Measurements from ENCODE around the gene SMPD1.
"Not testable (repeated sequence)": the region's sequence is repeated elsewhere in the genome, so short reads cannot be mapped to it uniquely, and the experiment has no call there.

Gene SMPD1

DNA sequence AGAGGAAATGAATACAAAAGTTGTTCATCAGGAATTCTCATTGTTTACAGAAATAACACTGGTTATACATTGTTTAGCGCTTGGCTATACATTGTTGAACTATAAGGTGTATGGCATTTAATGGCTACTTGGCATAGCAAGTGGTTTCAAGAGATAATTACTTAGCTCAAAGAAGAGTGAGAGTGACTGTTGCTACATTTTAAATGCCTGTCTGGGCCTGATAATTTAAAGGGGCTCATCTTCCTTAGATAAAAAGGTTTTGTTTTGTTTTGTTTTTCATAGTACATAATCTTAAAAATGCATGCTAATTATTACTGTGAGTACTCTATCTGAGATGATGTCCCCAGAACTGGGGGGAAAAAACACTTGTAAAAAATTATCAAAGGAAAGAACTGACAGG, 1.5 kb upstream of the SMPD1 start:
- DNase-seq (ENCODE audit: low read depth): no peak
- TF ChIP-seq, protein P1, sequence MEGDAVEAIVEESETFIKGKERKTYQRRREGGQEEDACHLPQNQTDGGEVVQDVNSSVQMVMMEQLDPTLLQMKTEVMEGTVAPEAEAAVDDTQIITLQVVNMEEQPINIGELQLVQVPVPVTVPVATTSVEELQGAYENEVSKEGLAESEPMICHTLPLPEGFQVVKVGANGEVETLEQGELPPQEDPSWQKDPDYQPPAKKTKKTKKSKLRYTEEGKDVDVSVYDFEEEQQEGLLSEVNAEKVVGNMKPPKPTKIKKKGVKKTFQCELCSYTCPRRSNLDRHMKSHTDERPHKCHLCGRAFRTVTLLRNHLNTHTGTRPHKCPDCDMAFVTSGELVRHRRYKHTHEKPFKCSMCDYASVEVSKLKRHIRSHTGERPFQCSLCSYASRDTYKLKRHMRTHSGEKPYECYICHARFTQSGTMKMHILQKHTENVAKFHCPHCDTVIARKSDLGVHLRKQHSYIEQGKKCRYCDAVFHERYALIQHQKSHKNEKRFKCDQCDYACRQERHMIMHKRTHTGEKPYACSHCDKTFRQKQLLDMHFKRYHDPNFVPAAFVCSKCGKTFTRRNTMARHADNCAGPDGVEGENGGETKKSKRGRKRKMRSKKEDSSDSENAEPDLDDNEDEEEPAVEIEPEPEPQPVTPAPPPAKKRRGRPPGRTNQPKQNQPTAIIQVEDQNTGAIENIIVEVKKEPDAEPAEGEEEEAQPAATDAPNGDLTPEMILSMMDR (conservative IDR thresholded peaks at IDR 0.05; ENCODE audit: control insufficient read depth, insufficient read depth, low read depth, low read length): no peak
- no peak overlapping the region for H3K4me3 ChIP-seq (ENCODE audit: control insufficient read depth, low read depth, low read length)

DNA sequence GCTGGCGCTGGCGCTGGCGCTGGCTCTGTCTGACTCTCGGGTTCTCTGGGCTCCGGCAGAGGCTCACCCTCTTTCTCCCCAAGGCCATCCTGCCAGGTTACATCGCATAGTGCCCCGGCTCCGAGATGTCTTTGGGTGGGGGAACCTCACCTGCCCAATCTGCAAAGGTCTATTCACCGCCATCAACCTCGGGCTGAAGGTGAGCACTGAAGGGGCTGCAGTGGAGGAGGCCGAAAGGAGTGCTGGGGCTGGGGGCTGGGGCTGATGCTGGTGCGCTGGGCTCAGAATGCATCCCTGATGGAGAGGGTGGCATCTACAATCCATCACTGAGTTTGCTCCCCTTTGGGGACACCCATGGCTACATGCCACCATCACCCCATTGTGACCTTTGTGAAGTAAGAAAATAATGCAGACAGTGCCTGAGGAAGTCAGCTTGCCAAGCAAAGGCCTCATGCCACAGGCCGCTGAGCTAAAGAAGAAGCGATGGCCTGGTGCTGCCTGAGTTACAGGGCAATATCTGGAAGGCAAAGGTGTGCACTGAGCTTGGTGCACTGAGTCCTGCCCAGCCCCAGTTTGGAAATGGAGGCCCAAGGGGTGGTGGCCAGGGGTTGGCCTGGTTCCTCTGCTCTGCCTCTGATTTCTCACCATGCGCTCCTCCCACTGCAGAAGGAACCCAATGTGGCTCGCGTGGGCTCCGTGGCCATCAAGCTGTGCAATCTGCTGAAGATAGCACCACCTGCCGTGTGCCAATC, 620 bp downstream of the SMPD1 start:
- TF ChIP-seq, protein P1 (conservative IDR thresholded peaks at IDR 0.05; ENCODE audit: control insufficient read depth, insufficient read depth, low read depth, low read length): no peak
- no peak for DNase-seq (ENCODE audit: low read depth)
- H3K4me3 ChIP-seq (ENCODE audit: control insufficient read depth, low read depth, low read length): peak overlapping the region; percentile 77

DNA sequence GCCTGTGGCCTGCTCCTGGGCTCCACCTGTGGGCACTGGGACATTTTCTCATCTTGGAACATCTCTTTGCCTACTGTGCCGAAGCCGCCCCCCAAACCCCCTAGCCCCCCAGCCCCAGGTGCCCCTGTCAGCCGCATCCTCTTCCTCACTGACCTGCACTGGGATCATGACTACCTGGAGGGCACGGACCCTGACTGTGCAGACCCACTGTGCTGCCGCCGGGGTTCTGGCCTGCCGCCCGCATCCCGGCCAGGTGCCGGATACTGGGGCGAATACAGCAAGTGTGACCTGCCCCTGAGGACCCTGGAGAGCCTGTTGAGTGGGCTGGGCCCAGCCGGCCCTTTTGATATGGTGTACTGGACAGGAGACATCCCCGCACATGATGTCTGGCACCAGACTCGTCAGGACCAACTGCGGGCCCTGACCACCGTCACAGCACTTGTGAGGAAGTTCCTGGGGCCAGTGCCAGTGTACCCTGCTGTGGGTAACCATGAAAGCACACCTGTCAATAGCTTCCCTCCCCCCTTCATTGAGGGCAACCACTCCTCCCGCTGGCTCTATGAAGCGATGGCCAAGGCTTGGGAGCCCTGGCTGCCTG, 1.4 kb downstream of the SMPD1 start:
- no peak for DNase-seq (ENCODE audit: low read depth)
- TF ChIP-seq, protein P1 (conservative IDR thresholded peaks at IDR 0.05; ENCODE audit: control insufficient read depth, insufficient read depth, low read depth, low read length): no peak
- H3K4me3 ChIP-seq (ENCODE audit: control insufficient read depth, low read depth, low read length): no peak overlapping the region

DNA sequence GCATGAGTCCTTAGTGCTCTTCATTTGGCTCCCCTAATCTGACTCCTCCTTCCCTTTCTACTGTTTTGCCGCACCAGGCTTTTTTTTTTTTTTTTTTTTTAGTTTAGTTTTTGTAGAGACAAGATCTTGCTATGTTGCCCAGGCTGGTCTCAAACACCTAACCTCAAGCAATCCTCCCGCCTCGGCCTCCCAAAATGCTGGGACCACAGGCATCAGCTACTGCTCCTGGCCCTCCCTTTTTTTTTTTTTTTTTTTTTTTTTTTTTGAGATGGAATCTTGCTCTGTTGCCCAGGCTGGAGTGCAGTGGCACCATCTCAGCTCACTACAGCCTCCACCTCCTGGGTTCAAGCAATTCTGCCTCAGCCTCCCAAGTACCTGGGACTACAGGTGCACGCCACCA, 2.0 kb downstream of the SMPD1 start:
- not testable (repeated sequence) for H3K4me3 ChIP-seq (ENCODE audit: control insufficient read depth, low read depth, low read length); DNase-seq (ENCODE audit: low read depth)

DNA sequence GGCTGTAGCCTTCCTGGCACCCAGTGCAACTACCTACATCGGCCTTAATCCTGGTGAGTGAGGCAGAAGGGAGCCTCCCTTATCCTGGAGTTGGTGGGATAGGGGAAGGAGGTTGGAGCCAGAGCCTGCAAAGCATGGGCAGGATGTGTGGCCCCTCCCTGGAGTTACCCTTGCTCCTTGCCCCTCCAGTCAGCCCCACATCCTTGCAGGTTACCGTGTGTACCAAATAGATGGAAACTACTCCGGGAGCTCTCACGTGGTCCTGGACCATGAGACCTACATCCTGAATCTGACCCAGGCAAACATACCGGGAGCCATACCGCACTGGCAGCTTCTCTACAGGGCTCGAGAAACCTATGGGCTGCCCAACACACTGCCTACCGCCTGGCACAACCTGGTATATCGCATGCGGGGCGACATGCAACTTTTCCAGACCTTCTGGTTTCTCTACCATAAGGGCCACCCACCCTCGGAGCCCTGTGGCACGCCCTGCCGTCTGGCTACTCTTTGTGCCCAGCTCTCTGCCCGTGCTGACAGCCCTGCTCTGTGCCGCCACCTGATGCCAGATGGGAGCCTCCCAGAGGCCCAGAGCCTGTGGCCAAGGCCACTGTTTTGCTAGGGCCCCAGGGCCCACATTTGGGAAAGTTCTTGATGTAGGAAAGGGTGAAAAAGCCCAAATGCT, 3.9 kb downstream of the SMPD1 start:
- no peak for DNase-seq (ENCODE audit: low read depth)
- TF ChIP-seq, protein P1 (conservative IDR thresholded peaks at IDR 0.05; ENCODE audit: control insufficient read depth, insufficient read depth, low read depth, low read length): no peak
- no peak overlapping the region for H3K4me3 ChIP-seq (ENCODE audit: control insufficient read depth, low read depth, low read length)

DNA sequence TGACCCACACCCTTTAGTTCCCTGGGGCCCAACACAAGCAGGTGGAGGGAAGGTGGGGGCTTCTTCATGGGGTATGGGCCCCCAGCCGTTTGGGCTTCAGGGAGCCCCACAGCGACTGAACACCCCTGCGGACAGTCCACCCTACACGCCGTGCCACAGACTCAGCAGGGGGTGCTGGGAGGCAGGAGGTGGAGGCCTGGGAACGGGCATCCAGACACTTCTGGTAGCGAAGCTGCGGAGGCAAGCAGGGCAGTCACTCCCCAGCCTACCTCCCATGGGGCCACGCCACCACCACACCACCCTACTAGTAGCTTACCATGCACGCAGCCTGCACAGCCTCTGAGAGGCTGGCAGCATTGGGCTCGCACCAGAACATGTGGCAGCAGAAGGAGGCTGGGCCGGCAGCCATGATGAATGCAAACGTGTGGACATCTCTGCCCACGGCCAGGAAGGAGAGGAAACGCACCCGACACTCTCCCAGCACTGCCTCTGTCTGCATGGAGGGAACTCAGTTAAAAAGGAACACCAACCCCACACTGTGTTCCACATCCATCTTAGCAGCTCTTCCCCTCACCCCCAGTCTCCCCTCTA, 5.3 kb downstream of the SMPD1 start:
- DNase-seq (ENCODE audit: low read depth): no peak
- no peak overlapping the region for H3K4me3 ChIP-seq (ENCODE audit: control insufficient read depth, low read depth, low read length)
- TF ChIP-seq, protein P1 (conservative IDR thresholded peaks at IDR 0.05; ENCODE audit: control insufficient read depth, insufficient read depth, low read depth, low read length): no peak

DNA sequence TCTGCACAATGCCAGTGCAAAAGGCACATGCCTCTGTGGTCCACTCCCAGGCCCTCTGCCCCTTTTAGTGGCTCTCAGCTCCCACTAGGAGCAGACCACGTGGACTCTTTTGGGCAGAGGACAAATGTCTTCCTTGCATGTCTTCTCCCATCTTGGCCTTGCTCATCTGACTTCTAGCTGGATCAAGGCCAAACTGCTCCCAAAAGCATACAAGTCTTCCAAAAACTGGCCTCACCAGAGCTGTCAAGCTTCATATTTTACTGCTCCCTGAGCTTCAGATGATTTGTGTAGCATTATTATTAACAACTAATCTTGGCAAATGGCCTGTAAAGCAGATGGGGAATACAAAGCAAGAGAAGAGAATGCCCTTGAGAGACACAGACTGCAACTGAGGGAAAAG, 6.9 kb downstream of the SMPD1 start:
- DNase-seq (ENCODE audit: low read depth): no peak
- TF ChIP-seq, protein P1 (conservative IDR thresholded peaks at IDR 0.05; ENCODE audit: control insufficient read depth, insufficient read depth, low read depth, low read length): no peak
- no peak overlapping the region for H3K4me3 ChIP-seq (ENCODE audit: control insufficient read depth, low read depth, low read length)

All from fibroblast of mammary gland (primary cell).